Measurements from ENCODE around the gene UBE2L3.

- no peak for TF ChIP-seq POLR2AphosphoS5 (IDR thresholded peaks at IDR 0.05; ENCODE audit: borderline replicate concordance, low read depth, low read length)
- TF ChIP-seq EZH2 (IDR thresholded peaks at IDR 0.05) = no peak
- TF ChIP-seq FOXP2 (optimal IDR thresholded peaks at IDR 0.05; ENCODE audit: control extremely low read depth, extremely low read length, insufficient read depth) = no peak
Measured at GRCh38 chr22:21632931-21633330, 65.4 kb downstream of the UBE2L3 start.
